ENCODE results near the gene ETS2.
"Not testable (repeated sequence)": the region's sequence is repeated elsewhere in the genome, so short reads cannot be mapped to it uniquely, and the experiment has no call there.

ETS2 gene

DNA sequence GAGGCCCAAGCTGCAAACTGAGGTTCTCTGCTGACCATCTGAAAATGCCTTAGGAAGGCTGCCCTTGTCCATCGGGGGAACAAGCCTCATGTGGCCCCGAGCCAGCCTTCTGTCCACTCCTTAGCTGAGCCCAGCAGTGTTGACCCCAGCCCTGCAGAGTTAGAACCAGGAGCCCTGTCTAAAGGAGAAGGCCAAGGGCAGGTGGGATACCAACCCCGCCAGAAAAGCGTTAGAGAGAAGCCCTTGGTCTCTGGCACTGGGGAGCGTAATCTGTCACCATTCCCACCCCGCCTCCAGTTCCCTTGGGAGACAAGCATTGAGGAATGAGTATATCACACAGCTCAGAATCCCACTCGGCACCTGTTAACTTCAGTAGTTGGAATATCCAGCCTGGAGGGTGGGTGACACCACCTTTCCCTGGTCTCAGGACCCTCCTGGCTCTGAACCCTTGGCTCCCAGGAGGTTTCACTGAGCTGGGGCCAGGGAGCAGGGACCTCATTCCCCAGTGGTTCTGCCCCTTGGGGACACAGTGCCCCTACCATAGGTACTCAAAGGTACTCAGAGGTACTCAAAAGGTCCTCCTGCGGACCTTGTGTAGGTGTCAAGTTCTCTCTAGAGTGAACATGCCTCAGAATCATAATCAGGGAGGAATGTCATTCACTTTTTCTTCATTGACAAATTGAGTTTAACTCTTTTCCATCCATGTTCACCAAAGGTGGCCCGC lies 16.4 kb downstream of the ETS2 start:
- no peak overlapping the region for H3K4me3 ChIP-seq (ENCODE audit: low read depth, low read length)
- no peak for TF ChIP-seq CTCF (IDR thresholded peaks at IDR 0.05; ENCODE audit: borderline replicate concordance, insufficient read depth, low read depth, low read length)

DNA sequence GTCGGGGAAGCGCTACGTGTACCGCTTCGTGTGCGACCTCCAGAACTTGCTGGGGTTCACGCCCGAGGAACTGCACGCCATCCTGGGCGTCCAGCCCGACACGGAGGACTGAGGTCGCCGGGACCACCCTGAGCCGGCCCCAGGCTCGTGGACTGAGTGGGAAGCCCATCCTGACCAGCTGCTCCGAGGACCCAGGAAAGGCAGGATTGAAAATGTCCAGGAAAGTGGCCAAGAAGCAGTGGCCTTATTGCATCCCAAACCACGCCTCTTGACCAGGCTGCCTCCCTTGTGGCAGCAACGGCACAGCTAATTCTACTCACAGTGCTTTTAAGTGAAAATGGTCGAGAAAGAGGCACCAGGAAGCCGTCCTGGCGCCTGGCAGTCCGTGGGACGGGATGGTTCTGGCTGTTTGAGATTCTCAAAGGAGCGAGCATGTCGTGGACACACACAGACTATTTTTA lies 17.1 kb downstream of the ETS2 start:
- H3K4me3 ChIP-seq (ENCODE audit: low read depth, low read length), result no peak overlapping the region
- TF ChIP-seq CTCF (IDR thresholded peaks at IDR 0.05; ENCODE audit: borderline replicate concordance, insufficient read depth, low read depth, low read length), result no peak

DNA sequence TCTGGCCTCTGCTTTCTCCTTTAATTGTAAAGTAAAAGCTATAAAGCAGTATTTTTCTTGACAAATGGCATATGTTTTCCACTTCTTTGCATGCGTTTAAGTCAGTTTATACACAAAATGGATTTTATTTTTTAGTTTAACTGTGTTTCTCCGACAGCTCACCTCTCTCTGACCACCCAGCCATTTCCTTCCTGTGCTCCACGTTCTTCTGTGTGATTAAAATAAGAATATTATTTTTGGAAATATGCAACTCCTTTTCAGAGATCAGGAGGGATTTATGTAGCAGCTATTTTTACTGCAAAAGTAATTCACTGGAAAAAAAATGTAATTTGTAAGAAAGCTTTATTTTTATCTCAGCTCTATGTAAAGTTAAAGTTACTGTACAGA lies 18.0 kb downstream of the ETS2 start:
- no peak for TF ChIP-seq CTCF (IDR thresholded peaks at IDR 0.05; ENCODE audit: borderline replicate concordance, insufficient read depth, low read depth, low read length)
- H3K4me3 ChIP-seq (ENCODE audit: low read depth, low read length), result no peak overlapping the region

GRCh38 chr21:38824124-38824822 lies 18.5 kb downstream of the ETS2 start:
- no peak for TF ChIP-seq CTCF (IDR thresholded peaks at IDR 0.05; ENCODE audit: borderline replicate concordance, insufficient read depth, low read depth, low read length)

DNA sequence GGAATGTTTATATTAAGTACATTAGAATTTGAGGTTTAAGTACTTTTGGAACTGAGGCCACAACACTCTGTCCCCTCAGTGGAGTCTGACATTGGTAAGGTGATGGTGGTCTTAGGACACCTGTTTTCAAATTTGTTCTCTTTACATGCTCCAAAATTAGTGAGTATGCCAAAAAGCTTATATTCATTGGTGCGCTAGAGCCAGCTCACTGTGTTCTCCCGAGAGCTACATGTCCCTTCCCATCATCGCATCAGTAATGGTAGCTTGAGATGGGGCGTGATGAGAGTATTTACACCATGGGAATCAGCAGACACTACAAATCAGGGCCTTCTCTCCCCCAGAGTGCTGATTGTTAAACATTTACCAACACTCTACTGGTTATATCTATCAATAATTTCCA lies 19.5 kb downstream of the ETS2 start:
- H3K4me3 ChIP-seq (ENCODE audit: low read depth, low read length), result no peak overlapping the region
- TF ChIP-seq CTCF (IDR thresholded peaks at IDR 0.05; ENCODE audit: borderline replicate concordance, insufficient read depth, low read depth, low read length), result no peak

More at GRCh38 chr21:38824124-38824822, 18.5 kb downstream of the ETS2 start:
- H3K4me3 ChIP-seq (ENCODE audit: low read depth, low read length), result no peak overlapping the region

- TF ChIP-seq CTCF (IDR thresholded peaks at IDR 0.05; ENCODE audit: borderline replicate concordance, insufficient read depth, low read depth, low read length), result no peak
- no peak overlapping the region for H3K4me3 ChIP-seq (ENCODE audit: low read depth, low read length)
Observed at GRCh38 chr21:38825921-38826320, 20.2 kb downstream of the ETS2 start.

DNA sequence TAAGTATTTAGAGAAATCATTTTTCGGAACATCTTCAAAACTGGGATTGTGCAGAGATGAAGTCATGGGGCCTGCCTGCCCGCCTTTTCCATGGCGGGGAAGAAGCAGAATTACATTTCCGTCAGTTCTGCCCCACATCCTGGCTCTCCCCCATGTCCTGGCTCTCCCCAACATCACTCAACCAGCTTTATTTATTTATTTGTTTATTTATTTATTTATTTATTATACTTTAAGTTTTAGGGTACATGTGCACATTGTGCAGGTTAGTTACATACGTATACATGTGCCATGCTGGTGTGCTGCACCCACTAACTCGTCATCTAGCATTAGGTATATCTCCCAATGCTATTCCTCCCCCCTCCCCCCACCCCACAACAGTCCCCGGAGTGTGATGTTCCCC lies 22.4 kb downstream of the ETS2 start:
- not testable (repeated sequence) for H3K4me3 ChIP-seq (ENCODE audit: low read depth, low read length)

All from GM12875 (cell line).